Stomach (tissue), 4 donors: ENCODE results near the gene BCR.

Experiments
- EP300 ChIP-seq: sonication (generic); formaldehyde crosslinking; IDR thresholded peaks from one replicate; pipeline ENCODE4 v1.6.1; 2017; ENCODE audit warnings: antibody characterized with exemption
- POLR2A ChIP-seq, 4 donors: fragments of 450-650 bp; IDR thresholded peaks; one replicate each; pipeline ENCODE4 v1.6.1; 2016; ENCODE audit warnings: antibody characterized with exemption in 4 of 4, control low read depth in 2 of 4, mild to moderate bottlenecking in 1 of 4, moderate library complexity in 1 of 4
- POLR2AphosphoS5 ChIP-seq, 3 donors: sonication (generic); formaldehyde crosslinking; IDR thresholded peaks; one replicate each; pipeline ENCODE4 v1.6.1; 2016; ENCODE audit warnings: antibody characterized with exemption in 3 of 3
- TF ChIP-seq, protein P1 (sequence below), 7 experiments: fragments of 450-650 bp in 4 of 7; fragments of 200-600 bp in 3 of 7; sonication (generic) in 3 of 7; IDR thresholded peaks; one replicate each; pipeline ENCODE4 v1.5.1; 2016 to 2019; ENCODE audit warnings: antibody characterized with exemption in 7 of 7, control low read depth in 2 of 7, mild to moderate bottlenecking in 1 of 7

DNA sequence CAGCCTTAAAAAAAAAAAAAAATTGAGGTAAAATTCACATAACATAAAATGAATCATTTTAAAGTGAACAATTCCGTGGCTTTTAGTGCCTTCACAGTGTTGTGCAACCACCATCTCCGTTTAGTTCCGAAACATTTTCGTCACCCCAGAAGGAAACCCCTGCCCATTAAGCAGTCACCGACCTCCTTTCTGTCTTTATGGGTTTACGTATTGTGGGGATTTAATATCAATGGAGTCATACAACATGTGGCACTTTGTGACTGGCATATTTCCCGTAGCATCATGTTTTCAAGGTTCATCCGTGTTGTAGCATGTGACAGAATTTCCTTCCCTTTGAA, 65.5 kb downstream of the BCR start:
- TF ChIP-seq POLR2AphosphoS5 (IDR thresholded peaks at IDR 0.05): no peak
- no peak for TF ChIP-seq POLR2A (IDR thresholded peaks at IDR 0.05)
- TF ChIP-seq, protein P1, sequence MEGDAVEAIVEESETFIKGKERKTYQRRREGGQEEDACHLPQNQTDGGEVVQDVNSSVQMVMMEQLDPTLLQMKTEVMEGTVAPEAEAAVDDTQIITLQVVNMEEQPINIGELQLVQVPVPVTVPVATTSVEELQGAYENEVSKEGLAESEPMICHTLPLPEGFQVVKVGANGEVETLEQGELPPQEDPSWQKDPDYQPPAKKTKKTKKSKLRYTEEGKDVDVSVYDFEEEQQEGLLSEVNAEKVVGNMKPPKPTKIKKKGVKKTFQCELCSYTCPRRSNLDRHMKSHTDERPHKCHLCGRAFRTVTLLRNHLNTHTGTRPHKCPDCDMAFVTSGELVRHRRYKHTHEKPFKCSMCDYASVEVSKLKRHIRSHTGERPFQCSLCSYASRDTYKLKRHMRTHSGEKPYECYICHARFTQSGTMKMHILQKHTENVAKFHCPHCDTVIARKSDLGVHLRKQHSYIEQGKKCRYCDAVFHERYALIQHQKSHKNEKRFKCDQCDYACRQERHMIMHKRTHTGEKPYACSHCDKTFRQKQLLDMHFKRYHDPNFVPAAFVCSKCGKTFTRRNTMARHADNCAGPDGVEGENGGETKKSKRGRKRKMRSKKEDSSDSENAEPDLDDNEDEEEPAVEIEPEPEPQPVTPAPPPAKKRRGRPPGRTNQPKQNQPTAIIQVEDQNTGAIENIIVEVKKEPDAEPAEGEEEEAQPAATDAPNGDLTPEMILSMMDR (IDR thresholded peaks at IDR 0.05): no peak
- TF ChIP-seq EP300: no peak
